Esophagus squamous epithelium (tissue), 5 donors: Measurements from ENCODE around the gene PTPRD. TPM values are rescaled to one million over a fixed set of nuclear protein-coding genes. Genes with fewer than 3 reads are reported as not detected.

ENCODE experiments used
- DNase-seq: peaks from one replicate; lab custom pipeline; 2025; lab: John Stamatoyannopoulos, UW
- H3K27ac ChIP-seq, 4 donors: fragments of 200-600 bp; sonication (generic); one replicate each; pipeline ENCODE4 v1.5.1; 2016 to 2019; ENCODE audit warnings: mild to moderate bottlenecking in 1 of 4
- H3K27me3 ChIP-seq, 4 donors: fragments of 200-600 bp; sonication (generic); 1 replicate in 3 of 4; 2 replicates in 1 of 4; pipeline versions ENCODE4 v1.5.1 to v1.6.0; 2017 to 2021; ENCODE audit warnings: antibody characterized with exemption in 1 of 4
- H3K36me3 ChIP-seq, 3 donors: fragments of 200-600 bp; sonication (generic); one replicate each; pipeline ENCODE4 v1.5.1; 2016 to 2019
- H3K4me1 ChIP-seq, 3 donors: fragments of 200-600 bp; sonication (generic); one replicate each; pipeline ENCODE4 v1.5.1; 2017 to 2019
- H3K4me3 ChIP-seq, 4 donors: fragments of 200-600 bp; sonication (generic); 1 replicate in 3 of 4; 2 replicates in 1 of 4; pipeline ENCODE4 v1.5.1; 2016 to 2019; ENCODE audit warnings: mild to moderate bottlenecking in 2 of 4, moderate library complexity in 1 of 4
- H3K9me3 ChIP-seq, 3 donors: fragments of 200-600 bp; sonication (generic); one replicate each; pipeline ENCODE4 v1.5.1; 2016 to 2019
- CTCF ChIP-seq, 6 experiments: fragments of 450-650 bp in 4 of 6; fragments of 200-600 bp in 2 of 6; sonication (generic) in 2 of 6; IDR thresholded peaks; one replicate each; pipeline ENCODE4 v1.5.1; 2016 to 2019; ENCODE audit warnings: antibody characterized with exemption in 6 of 6, mild to moderate bottlenecking in 4 of 6, moderate library complexity in 4 of 6
- POLR2A ChIP-seq, 4 donors: fragments of 450-650 bp; IDR thresholded peaks; one replicate each; pipeline ENCODE4 v1.6.1; 2017; ENCODE audit warnings: antibody characterized with exemption in 4 of 4, mild to moderate bottlenecking in 4 of 4, moderate library complexity in 3 of 4
- WGBS, 2 donors: methylation state at CpG; one replicate each; pipeline ENCODE4 v1.1.5; 2018; 5-methylcytosine and 5-hydroxymethylcytosine counted together
- intact Hi-C: fragments of 100-400 bp; cut with DNase I; formaldehyde crosslinking; loops from one replicate; pipeline ENCODE4 v1.15.0; 2022
- total RNA-seq, 4 donors: library from RNA; depleted of rRNA; stranded (reverse); fragments of >200 nt; gene quantifications; one replicate each; pipeline ENCODE4 v1.1.0, GENCODE V29; 2016
- donor health status: DM: yes; HTN: yes; CAD: no.

Gene PTPRD
- total RNA-seq, 4 donors from 2014 or later, result 0.23 to 16.3 (median 6.6) TPM

GRCh38 chr9:8877753-8878494, 1734.9 kb downstream of the PTPRD start:
- DNase-seq, result no peak
- Histone ChIP-seq H3K27ac (no peak overlapping the region), H3K4me3 (no peak overlapping the region), H3K36me3 (no peaks in the 10 kb centered on the region), H3K4me1 (no peaks in the 10 kb centered on the region), H3K9me3 (no peaks in the 10 kb centered on the region), H3K27me3 (no peaks in the 10 kb centered on the region)
- intact Hi-C loops, result no loop called here
- TF ChIP-seq CTCF (IDR thresholded peaks at IDR 0.05) (no peak), POLR2A (IDR thresholded peaks at IDR 0.05) (no peak)
- 50 to 66% methylated on average over 3 of the region's 3 CpGs for whole genome bisulfite sequencing, 2 donors

- no peak for DNase-seq
- TF ChIP-seq CTCF (IDR thresholded peaks at IDR 0.05) (no peak), POLR2A (IDR thresholded peaks at IDR 0.05) (no peak)
- 85 to 86% methylated on average over 2 of the region's 2 CpGs for WGBS, 2 donors
These were observed 1736.5 kb downstream of the PTPRD start for GRCh38 chr9:8876303-8876702.

GRCh38 chr9:8874482-8874881, 1738.3 kb downstream of the PTPRD start:
- Histone ChIP-seq H3K27ac (no peak overlapping the region), H3K27me3 (no peaks in the 10 kb centered on the region), H3K4me1 (no peaks in the 10 kb centered on the region), H3K9me3 (no peaks in the 10 kb centered on the region), H3K36me3 (no peaks in the 10 kb centered on the region), H3K4me3 (no peak overlapping the region)
- 79 to 92% methylated on average over 1 of the region's 1 CpG for WGBS, 2 donors
- intact Hi-C loops, result no loop called here
- DNase-seq, result no peak
- TF ChIP-seq POLR2A (IDR thresholded peaks at IDR 0.05) (no peak), CTCF (IDR thresholded peaks at IDR 0.05) (no peak)

More at GRCh38 chr9:8876303-8876702, 1736.5 kb downstream of the PTPRD start:
- Histone ChIP-seq H3K4me3 (no peak overlapping the region), H3K27ac (no peak overlapping the region), H3K4me1 (no peaks in the 10 kb centered on the region), H3K36me3 (no peaks in the 10 kb centered on the region), H3K27me3 (no peaks in the 10 kb centered on the region), H3K9me3 (no peaks in the 10 kb centered on the region)
- intact Hi-C loops, result no loop called here

GRCh38 chr9:8872802-8873201, 1740.0 kb downstream of the PTPRD start:
- 63 to 74% methylated on average over 3 of the region's 3 CpGs for WGBS, 2 donors
- no peaks in the 10 kb centered on the region for H3K27me3 ChIP-seq
- H3K4me1 ChIP-seq, result no peaks in the 10 kb centered on the region
- intact Hi-C loops, result no loop called here
- no peak for DNase-seq
- H3K4me3 ChIP-seq, result no peak overlapping the region
- H3K27ac ChIP-seq, result no peak overlapping the region
- H3K9me3 ChIP-seq, result no peaks in the 10 kb centered on the region
- TF ChIP-seq CTCF (IDR thresholded peaks at IDR 0.05), result no peak
- no peak for TF ChIP-seq POLR2A (IDR thresholded peaks at IDR 0.05)
- no peaks in the 10 kb centered on the region for H3K36me3 ChIP-seq

- no peak overlapping the region for H3K27ac ChIP-seq
- no peaks in the 10 kb centered on the region for H3K36me3 ChIP-seq
- no peaks in the 10 kb centered on the region for H3K27me3 ChIP-seq
- DNase-seq, result no peak
- H3K4me3 ChIP-seq, result no peak overlapping the region
- no peaks in the 10 kb centered on the region for H3K4me1 ChIP-seq
- no peaks in the 10 kb centered on the region for H3K9me3 ChIP-seq
- intact Hi-C loops, result no loop called here
- WGBS, 2 donors, result 69 to 79% methylated on average over 3 of the region's 3 CpGs
- TF ChIP-seq CTCF (IDR thresholded peaks at IDR 0.05) (no peak), POLR2A (IDR thresholded peaks at IDR 0.05) (no peak)
These were observed 1740.9 kb downstream of the PTPRD start for GRCh38 chr9:8871796-8872445.
